HEK293 (cell line): ENCODE measurements around the gene SLC25A47.

ENCODE experiments used
- CTCF ChIA-PET: fragments of 350-600 bp; formaldehyde crosslinking; extraction: SDS; loops from one replicate; lab custom pipeline; 2021; ENCODE audit warnings: antibody characterized with exemption; lab: Yijun Ruan, JAX
- POLR2A ChIA-PET: fragments of 300-600 bp; formaldehyde crosslinking; extraction: SDS; loops from one replicate; lab custom pipeline; 2020; ENCODE audit warnings: antibody characterized with exemption, inconsistent platforms; lab: Yijun Ruan, JAX
- H3K27ac ChIP-seq: fragments of 200-500 bp; sonication (Bioruptor generic); 2 replicates; pipeline ENCODE4 v1.5.1; 2014; ENCODE audit warnings: low read depth, low read length, control low read depth, inconsistent platforms; ENCODE audit errors: extremely low read depth
- H3K36me3 ChIP-seq, 2 experiments: fragments of 200-500 bp in 1 of 2; sonication (Bioruptor generic) in 1 of 2; 1 replicate in 1 of 2; 2 replicates in 1 of 2; pipeline ENCODE4 v1.5.1; 2014 to 2017; ENCODE audit warnings: inconsistent platforms in 2 of 2, low read length in 2 of 2; ENCODE audit not compliant: control insufficient read depth in 2 of 2, insufficient read depth in 1 of 2
- H3K4me1 ChIP-seq: fragments of 200-500 bp; sonication (Bioruptor generic); 2 replicates; pipeline ENCODE4 v1.5.1; 2014; ENCODE audit warnings: mild to moderate bottlenecking, low read length, inconsistent platforms; ENCODE audit not compliant: control insufficient read depth, insufficient read depth
- H3K4me3 ChIP-seq: 2 replicates; pipeline ENCODE4 v1.5.1; 2011; ENCODE audit warnings: low read depth, mild to moderate bottlenecking, control low read depth, low read length, moderate library complexity
- H3K9me3 ChIP-seq: fragments of 200-500 bp; sonication (Bioruptor generic); 2 replicates; pipeline ENCODE4 v1.5.1; 2014; ENCODE audit warnings: low read depth, low read length, inconsistent platforms; ENCODE audit not compliant: control insufficient read depth, insufficient read depth
- EGR2 ChIP-seq: fragments of 450-650 bp; formaldehyde crosslinking; IDR thresholded peaks from 2 replicates; pipeline ENCODE4 v1.5.1; 2016; ENCODE audit warnings: low read depth, missing biosample characterization, missing genetic modification characterization
- GLIS1 ChIP-seq: fragments of 450-650 bp; formaldehyde crosslinking; IDR thresholded peaks from 2 replicates; pipeline ENCODE4 v1.5.1; 2016; ENCODE audit warnings: missing biosample characterization, missing genetic modification characterization
- PRDM10 ChIP-seq: fragments of 450-650 bp; formaldehyde crosslinking; IDR thresholded peaks from 2 replicates; pipeline ENCODE4 v1.5.1; 2016; ENCODE audit warnings: missing biosample characterization, missing genetic modification characterization
- REST ChIP-seq: fragments of 450-650 bp; formaldehyde crosslinking; IDR thresholded peaks from 2 replicates; pipeline ENCODE4 v1.5.1; 2016; ENCODE audit warnings: missing biosample characterization, missing genetic modification characterization
- SETDB1 ChIP-seq: IDR thresholded peaks from one replicate; pipeline ENCODE4 v1.6.1; 2017; ENCODE audit warnings: mild to moderate bottlenecking, low read length, moderate library complexity, mixed read lengths; ENCODE audit not compliant: insufficient read length
- SP2 ChIP-seq: fragments of 450-650 bp; formaldehyde crosslinking; IDR thresholded peaks from 2 replicates; pipeline ENCODE4 v1.5.1; 2016; ENCODE audit warnings: missing biosample characterization, missing genetic modification characterization
- YY2 ChIP-seq: fragments of 450-650 bp; formaldehyde crosslinking; IDR thresholded peaks from 2 replicates; pipeline ENCODE4 v1.5.1; 2016; ENCODE audit warnings: missing biosample characterization, missing genetic modification characterization
- ZFHX2 ChIP-seq: fragments of 450-650 bp; formaldehyde crosslinking; conservative IDR thresholded peaks from 2 replicates; pipeline ENCODE4 v1.5.1; 2016; ENCODE audit warnings: missing biosample characterization, missing genetic modification characterization
- ZNF140 ChIP-seq: fragments of 450-650 bp; formaldehyde crosslinking; IDR thresholded peaks from 2 replicates; pipeline ENCODE4 v1.5.1; 2016; ENCODE audit warnings: missing biosample characterization, missing genetic modification characterization
- ZNF266 ChIP-seq: fragments of 450-650 bp; formaldehyde crosslinking; IDR thresholded peaks from 2 replicates; pipeline ENCODE4 v1.5.1; 2016; ENCODE audit warnings: missing biosample characterization, missing genetic modification characterization, low read depth
- ZNF335 ChIP-seq: fragments of 450-650 bp; formaldehyde crosslinking; conservative IDR thresholded peaks from 2 replicates; pipeline ENCODE4 v1.5.1; 2016; ENCODE audit warnings: missing biosample characterization, missing genetic modification characterization
- ZNF341 ChIP-seq: fragments of 450-650 bp; formaldehyde crosslinking; IDR thresholded peaks from 2 replicates; pipeline ENCODE4; 2016; ENCODE audit warnings: low read depth, missing biosample characterization, missing genetic modification characterization
- ZNF423 ChIP-seq: fragments of 450-650 bp; formaldehyde crosslinking; IDR thresholded peaks from 2 replicates; pipeline ENCODE4 v1.5.1; 2016; ENCODE audit warnings: missing biosample characterization, missing genetic modification characterization
- ZNF426 ChIP-seq: fragments of 450-650 bp; formaldehyde crosslinking; IDR thresholded peaks from 2 replicates; pipeline ENCODE4 v1.5.1; 2017; ENCODE audit warnings: missing biosample characterization, missing genetic modification characterization, mild to moderate bottlenecking, inconsistent platforms, moderate library complexity
- ZNF510 ChIP-seq: fragments of 450-650 bp; formaldehyde crosslinking; IDR thresholded peaks from 2 replicates; pipeline ENCODE4 v1.5.1; 2018; ENCODE audit warnings: mild to moderate bottlenecking, missing genetic modification characterization, missing biosample characterization; ENCODE audit not compliant: insufficient replicate concordance
- ZNF521 ChIP-seq: fragments of 450-650 bp; formaldehyde crosslinking; IDR thresholded peaks from 2 replicates; pipeline ENCODE4 v1.5.1; 2017; ENCODE audit warnings: missing biosample characterization, mild to moderate bottlenecking, missing genetic modification characterization
- ZNF629 ChIP-seq: fragments of 450-650 bp; formaldehyde crosslinking; IDR thresholded peaks from 2 replicates; pipeline ENCODE4 v1.5.1; 2017; ENCODE audit warnings: missing biosample characterization, missing genetic modification characterization
- ZNF701 ChIP-seq: fragments of 450-650 bp; formaldehyde crosslinking; IDR thresholded peaks from 2 replicates; pipeline ENCODE4 v1.5.1; 2016; ENCODE audit warnings: missing biosample characterization, missing genetic modification characterization
- ZNF777 ChIP-seq: fragments of 450-650 bp; formaldehyde crosslinking; IDR thresholded peaks from 2 replicates; pipeline ENCODE4 v1.5.1; 2017; ENCODE audit warnings: missing biosample characterization, missing genetic modification characterization, borderline replicate concordance
- ZSCAN23 ChIP-seq: fragments of 450-650 bp; formaldehyde crosslinking; IDR thresholded peaks from 2 replicates; pipeline ENCODE4 v1.5.1; 2016; ENCODE audit warnings: missing biosample characterization, missing genetic modification characterization
- TF ChIP-seq, protein P1 (sequence below): fragments of 450-650 bp; formaldehyde crosslinking; conservative IDR thresholded peaks from 2 replicates; pipeline ENCODE4 v1.5.1; 2016; ENCODE audit warnings: low read depth, missing biosample characterization, missing genetic modification characterization
- TF ChIP-seq, protein P2 (sequence below): fragments of 450-650 bp; formaldehyde crosslinking; IDR thresholded peaks from 2 replicates; pipeline ENCODE4 v1.5.1; 2017; ENCODE audit warnings: missing biosample characterization, missing genetic modification characterization

Gene SLC25A47

GRCh38 chr14:100361626-100362025 lies 38.5 kb downstream of the SLC25A47 start:
- ChIA-PET CTCF (interaction anchor here (1.0 to 1.7 kb wide), 2 partner anchors 16 to 76 kb away, joined by 4 to 5 read pairs; no protein-coding TSS in a partner anchor), POLR2A (no interaction called here)
- H3K4me3 ChIP-seq = no peak overlapping the region
- H3K27ac ChIP-seq = no peak overlapping the region
- H3K36me3 ChIP-seq = peaks cover 18 to 62% of the 10 kb centered on the region in 2 experiments
- H3K4me1 ChIP-seq = peaks cover 2% of the 10 kb centered on the region; the same call in 1 of the 2 replicates
- TF ChIP-seq PRDM10 (tag by site-specific recombination) (no peak), ZSCAN23 (no peak), ZNF426 (tag by site-specific recombination) (no peak), ZNF521 (tag by site-specific recombination) (no peak), ZNF777 (no peak), YY2 (tag by site-specific recombination) (no peak)
- TF ChIP-seq, protein P1, sequence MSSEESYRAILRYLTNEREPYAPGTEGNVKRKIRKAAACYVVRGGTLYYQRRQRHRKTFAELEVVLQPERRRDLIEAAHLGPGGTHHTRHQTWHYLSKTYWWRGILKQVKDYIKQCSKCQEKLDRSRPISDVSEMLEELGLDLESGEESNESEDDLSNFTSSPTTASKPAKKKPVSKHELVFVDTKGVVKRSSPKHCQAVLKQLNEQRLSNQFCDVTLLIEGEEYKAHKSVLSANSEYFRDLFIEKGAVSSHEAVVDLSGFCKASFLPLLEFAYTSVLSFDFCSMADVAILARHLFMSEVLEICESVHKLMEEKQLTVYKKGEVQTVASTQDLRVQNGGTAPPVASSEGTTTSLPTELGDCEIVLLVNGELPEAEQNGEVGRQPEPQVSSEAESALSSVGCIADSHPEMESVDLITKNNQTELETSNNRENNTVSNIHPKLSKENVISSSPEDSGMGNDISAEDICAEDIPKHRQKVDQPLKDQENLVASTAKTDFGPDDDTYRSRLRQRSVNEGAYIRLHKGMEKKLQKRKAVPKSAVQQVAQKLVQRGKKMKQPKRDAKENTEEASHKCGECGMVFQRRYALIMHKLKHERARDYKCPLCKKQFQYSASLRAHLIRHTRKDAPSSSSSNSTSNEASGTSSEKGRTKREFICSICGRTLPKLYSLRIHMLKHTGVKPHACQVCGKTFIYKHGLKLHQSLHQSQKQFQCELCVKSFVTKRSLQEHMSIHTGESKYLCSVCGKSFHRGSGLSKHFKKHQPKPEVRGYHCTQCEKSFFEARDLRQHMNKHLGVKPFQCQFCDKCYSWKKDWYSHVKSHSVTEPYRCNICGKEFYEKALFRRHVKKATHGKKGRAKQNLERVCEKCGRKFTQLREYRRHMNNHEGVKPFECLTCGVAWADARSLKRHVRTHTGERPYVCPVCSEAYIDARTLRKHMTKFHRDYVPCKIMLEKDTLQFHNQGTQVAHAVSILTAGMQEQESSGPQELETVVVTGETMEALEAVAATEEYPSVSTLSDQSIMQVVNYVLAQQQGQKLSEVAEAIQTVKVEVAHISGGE (tag by site-specific recombination) = no peak
- no peaks in the 10 kb centered on the region for H3K9me3 ChIP-seq

GRCh38 chr14:100362311-100362927 lies 39.3 kb downstream of the SLC25A47 start:
- H3K9me3 ChIP-seq = no peaks in the 10 kb centered on the region
- H3K27ac ChIP-seq = no peak overlapping the region
- H3K36me3 ChIP-seq = peaks cover 18 to 65% of the 10 kb centered on the region in 2 experiments
- POLR2A ChIA-PET = no interaction called here
- H3K4me1 ChIP-seq = peaks cover 2% of the 10 kb centered on the region; the same call in 1 of the 2 replicates
- CTCF ChIA-PET = interaction anchor here (1.0 to 1.7 kb wide), 3 partner anchors 15 to 77 kb away, joined by 3 to 5 read pairs (median 4); no protein-coding TSS in a partner anchor
- H3K4me3 ChIP-seq = no peak overlapping the region
- TF ChIP-seq, protein P2, sequence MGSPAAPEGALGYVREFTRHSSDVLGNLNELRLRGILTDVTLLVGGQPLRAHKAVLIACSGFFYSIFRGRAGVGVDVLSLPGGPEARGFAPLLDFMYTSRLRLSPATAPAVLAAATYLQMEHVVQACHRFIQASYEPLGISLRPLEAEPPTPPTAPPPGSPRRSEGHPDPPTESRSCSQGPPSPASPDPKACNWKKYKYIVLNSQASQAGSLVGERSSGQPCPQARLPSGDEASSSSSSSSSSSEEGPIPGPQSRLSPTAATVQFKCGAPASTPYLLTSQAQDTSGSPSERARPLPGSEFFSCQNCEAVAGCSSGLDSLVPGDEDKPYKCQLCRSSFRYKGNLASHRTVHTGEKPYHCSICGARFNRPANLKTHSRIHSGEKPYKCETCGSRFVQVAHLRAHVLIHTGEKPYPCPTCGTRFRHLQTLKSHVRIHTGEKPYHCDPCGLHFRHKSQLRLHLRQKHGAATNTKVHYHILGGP (tag by site-specific recombination) = no peak
- TF ChIP-seq ZNF423 = no peak
- no peak for TF ChIP-seq ZNF140 (tag by site-specific recombination)
- TF ChIP-seq GLIS1 (tag by site-specific recombination) = peak; percentile 73
- TF ChIP-seq ZNF335 = peak; percentile 53; the same call in 1 of the 2 replicates
- no peak for TF ChIP-seq REST (tag by site-specific recombination)
- TF ChIP-seq ZNF701 (tag by site-specific recombination) = no peak
- TF ChIP-seq ZNF341 (tag by site-specific recombination) = no peak
- TF ChIP-seq SP2 (tag by site-specific recombination) = no peak
- TF ChIP-seq EGR2 (tag by site-specific recombination) = no peak
- TF ChIP-seq ZNF510 = no peak
- no peak for TF ChIP-seq SETDB1
- no peak for TF ChIP-seq ZNF266 (tag by site-specific recombination)
- TF ChIP-seq ZFHX2 = no peak
- peak; percentile 39; the same call in 1 of the 2 replicates for TF ChIP-seq ZNF629 (tag by site-specific recombination)
